IMR-90 (cell line): ENCODE data around the gene SMYD5. TPM values are rescaled to one million over a fixed set of nuclear protein-coding genes. Genes with fewer than 3 reads are reported as not detected.

Source experiments
- ATAC-seq: fragments of 200-7000 bp; cut with Tn5 transposase; 2 replicates; pipeline ENCODE4 v1.9.1; 2020; ENCODE audit warnings: low read depth, mild to moderate bottlenecking, moderate library complexity
- BruUV-seq: library from RNA; stranded (reverse); fragments of 400-500 nt; replicated peaks from 2 replicates; lab custom pipeline; 2021; lab: Mats Ljungman, UMichigan
- CTCF ChIA-PET: fragments of 300-600 bp; formaldehyde crosslinking; extraction: SDS; loops from one replicate; lab custom pipeline; 2021; ENCODE audit warnings: antibody characterized with exemption; lab: Yijun Ruan, JAX
- POLR2A ChIA-PET: fragments of 300-600 bp; sonication (Branson Sonifier 250); formaldehyde crosslinking; loops from one replicate; lab custom pipeline; 2022; ENCODE audit warnings: antibody characterized with exemption; ENCODE audit not compliant: unreplicated experiment; lab: Charles Lee
- DNase-seq: peaks from one replicate; pipeline ENCODE4 v3.0.0; 2013
- H2AFZ ChIP-seq: replicated peaks from 2 replicates; pipeline ENCODE3; 2013; ENCODE audit warnings: low read length, mild to moderate bottlenecking; ENCODE audit not compliant: poor library complexity
- H2AK5ac ChIP-seq: 2 replicates; pipeline ENCODE4 v1.6.1; 2013; ENCODE audit warnings: low read depth, low read length, inconsistent platforms
- H2AK9ac ChIP-seq: replicated peaks from 2 replicates; pipeline ENCODE3; 2013; ENCODE audit warnings: mild to moderate bottlenecking, low read depth, low read length, moderate library complexity; ENCODE audit not compliant: poor library complexity
- H2BK120ac ChIP-seq: 2 replicates; pipeline ENCODE4 v1.6.1; 2013; ENCODE audit warnings: low read depth, low read length, inconsistent platforms
- H2BK15ac ChIP-seq: 3 replicates; pipeline ENCODE4 v1.6.1; 2013; ENCODE audit warnings: low read depth, low read length, inconsistent platforms
- H2BK20ac ChIP-seq: 2 replicates; pipeline ENCODE4 v1.6.1; 2013; ENCODE audit warnings: low read depth, mild to moderate bottlenecking, inconsistent platforms, low read length, moderate library complexity
- H2BK5ac ChIP-seq: 2 replicates; pipeline ENCODE4 v1.6.1; 2013; ENCODE audit warnings: mild to moderate bottlenecking, low read depth, low read length, inconsistent platforms; ENCODE audit not compliant: poor library complexity, severe bottlenecking
- H3K14ac ChIP-seq: replicated peaks from 2 replicates; pipeline ENCODE4 v1.6.1; 2013; ENCODE audit warnings: low read depth, low read length, inconsistent platforms
- H3K18ac ChIP-seq: 2 replicates; pipeline ENCODE4 v1.6.1; 2013; ENCODE audit warnings: low read depth, low read length, control low read depth
- H3K23ac ChIP-seq: 2 replicates; pipeline ENCODE4 v1.6.1; 2013; ENCODE audit warnings: low read depth, low read length, inconsistent platforms
- H3K27ac ChIP-seq: 2 replicates; pipeline ENCODE4 v1.5.1; 2013; ENCODE audit warnings: mild to moderate bottlenecking, control low read depth, low read length; ENCODE audit not compliant: insufficient read depth
- H3K27me3 ChIP-seq: 2 replicates; pipeline ENCODE4 v1.6.1; 2013; ENCODE audit warnings: low read length; ENCODE audit not compliant: control insufficient read depth, insufficient read depth
- H3K36me3 ChIP-seq: 2 replicates; pipeline ENCODE4 v1.6.1; 2013; ENCODE audit warnings: low read length, mixed read lengths; ENCODE audit not compliant: control insufficient read depth, insufficient read depth
- H3K4ac ChIP-seq: 2 replicates; pipeline ENCODE4 v1.6.1; 2013; ENCODE audit warnings: low read depth, low read length, inconsistent platforms
- H3K4me1 ChIP-seq: 2 replicates; pipeline ENCODE4 v1.6.1; 2013; ENCODE audit warnings: low read length, mixed read lengths; ENCODE audit not compliant: control insufficient read depth, insufficient read depth
- H3K4me2 ChIP-seq: 2 replicates; pipeline ENCODE4 v1.6.1; 2013; ENCODE audit warnings: low read depth, mild to moderate bottlenecking, control low read depth, low read length, moderate library complexity
- H3K4me3 ChIP-seq: 2 replicates; pipeline ENCODE4 v1.5.1; 2013; ENCODE audit warnings: low read depth, mild to moderate bottlenecking, control low read depth, low read length, moderate library complexity; ENCODE audit not compliant: insufficient read depth
- H3K56ac ChIP-seq: 2 replicates; pipeline ENCODE4 v1.6.1; 2013; ENCODE audit warnings: low read length, inconsistent platforms; ENCODE audit not compliant: insufficient read depth; ENCODE audit errors: extremely low read depth
- H3K79me1 ChIP-seq, 2 experiments: 2 replicates each; pipeline ENCODE4 v1.6.1; 2013; ENCODE audit warnings: low read length in 2 of 2, inconsistent platforms in 1 of 2, low read depth in 1 of 2
- H3K9ac ChIP-seq: 2 replicates; pipeline ENCODE4 v1.6.1; 2013; ENCODE audit warnings: low read depth, low read length, control low read depth
- H3K9me1 ChIP-seq: 2 replicates; pipeline ENCODE4 v1.6.1; 2013; ENCODE audit warnings: low read length, inconsistent platforms; ENCODE audit not compliant: insufficient read depth
- H3K9me3 ChIP-seq: 2 replicates; pipeline ENCODE4 v1.6.1; 2013; ENCODE audit warnings: low read length; ENCODE audit not compliant: control insufficient read depth, insufficient read depth
- H4K20me1 ChIP-seq: 2 replicates; pipeline ENCODE4 v1.6.1; 2013; ENCODE audit warnings: low read length, inconsistent platforms; ENCODE audit not compliant: insufficient read depth
- H4K5ac ChIP-seq: 2 replicates; pipeline ENCODE4 v1.6.1; 2013; ENCODE audit warnings: mild to moderate bottlenecking, low read depth, low read length, control low read depth
- H4K8ac ChIP-seq, 2 experiments: 2 replicates each; pipeline ENCODE4 v1.6.1; 2013; ENCODE audit warnings: low read depth in 2 of 2, low read length in 2 of 2, control low read depth in 1 of 2, inconsistent platforms in 1 of 2
- H4K91ac ChIP-seq: 2 replicates; pipeline ENCODE4 v1.6.1; 2013; ENCODE audit warnings: low read depth, low read length, inconsistent platforms; ENCODE audit not compliant: insufficient read depth
- BHLHE40 ChIP-seq: fragments of 150-350 bp; IDR thresholded peaks from 2 replicates; pipeline ENCODE4 v1.6.1; 2016; ENCODE audit warnings: mild to moderate bottlenecking, low read depth, low read length
- CEBPB ChIP-seq: IDR thresholded peaks from 2 replicates; pipeline ENCODE4 v1.6.1; 2012; ENCODE audit warnings: low read depth, low read length, improper control_type of control experiment
- CHD1 ChIP-seq: IDR thresholded peaks from 2 replicates; pipeline ENCODE4 v1.6.1; 2012; ENCODE audit warnings: low read depth, low read length, improper control_type of control experiment
- FOS ChIP-seq: fragments of 150-350 bp; IDR thresholded peaks from 2 replicates; pipeline ENCODE4 v1.6.1; 2016; ENCODE audit warnings: low read depth, low read length
- MAFK ChIP-seq: IDR thresholded peaks from 2 replicates; pipeline ENCODE4 v1.6.1; 2012; ENCODE audit warnings: low read depth, low read length, improper control_type of control experiment
- MAZ ChIP-seq: IDR thresholded peaks from 2 replicates; pipeline ENCODE4 v1.6.1; 2012; ENCODE audit warnings: low read depth, mild to moderate bottlenecking, low read length, improper control_type of control experiment, moderate library complexity, borderline replicate concordance
- MXI1 ChIP-seq: IDR thresholded peaks from 2 replicates; pipeline ENCODE4 v1.6.1; 2012; ENCODE audit warnings: low read depth, mild to moderate bottlenecking, low read length, moderate library complexity, borderline replicate concordance
- NFE2L2 ChIP-seq: fragments of 150-350 bp; IDR thresholded peaks from 2 replicates; pipeline ENCODE4 v1.6.1; 2016; ENCODE audit warnings: low read depth, mild to moderate bottlenecking, low read length
- RAD21 ChIP-seq: IDR thresholded peaks from 2 replicates; pipeline ENCODE4 v1.6.1; 2012; ENCODE audit warnings: low read length, improper control_type of control experiment
- RCOR1 ChIP-seq: IDR thresholded peaks from 2 replicates; pipeline ENCODE4 v1.6.1; 2012; ENCODE audit warnings: mild to moderate bottlenecking, low read length, improper control_type of control experiment; ENCODE audit not compliant: insufficient replicate concordance
- RFX5 ChIP-seq: IDR thresholded peaks from 2 replicates; pipeline ENCODE4 v1.8.0; 2012; ENCODE audit warnings: low read depth, mild to moderate bottlenecking, low read length, moderate library complexity
- SMC3 ChIP-seq: fragments of 150-350 bp; IDR thresholded peaks from 2 replicates; pipeline ENCODE4 v1.6.1; 2016; ENCODE audit warnings: low read depth, mild to moderate bottlenecking, antibody characterized with exemption, low read length, moderate library complexity
- whole genome bisulfite sequencing, 2 experiments: methylation state at CpG; one replicate each; pipeline versions ENCODE4 v1.1.5 to v1.1.7; 2013; ENCODE audit warnings: missing lambda C conversion rate in 2 of 2; ENCODE audit not compliant: insufficient read length in 1 of 2; ENCODE audit errors: extremely low coverage in 2 of 2; 5-methylcytosine and 5-hydroxymethylcytosine counted together
- dilution Hi-C: fragments of 300-500 bp; cut with HindIII; formaldehyde crosslinking; loops from one replicate; pipeline ENCODE4 v1.14.3; 2018; ENCODE audit warnings: low sequenced_read_pairs; ENCODE audit not compliant: unreplicated experiment
- in situ Hi-C: fragments of 300-500 bp; cut with MboI; formaldehyde crosslinking; loops from 3 replicates; pipeline ENCODE4 v1.14.3; 2019; ENCODE audit warnings: low sequenced_read_pairs, inconsistent platforms, mixed read lengths
- intact Hi-C: fragments of 100-400 bp; cut with micrococcal nuclease; formaldehyde crosslinking; loops from 2 replicates; pipeline ENCODE4 v1.10.0; 2022
- polyA plus RNA-seq, 3 experiments: library from polyadenylated mRNA; depleted of rRNA; stranded (reverse); fragments of >200 nt; gene quantifications; 2 replicates each; pipeline ENCODE4 v1.2.3, GENCODE V29; 2012; ENCODE audit warnings: low replicate concordance in 1 of 3
- total RNA-seq: library from RNA; depleted of rRNA; stranded (reverse); fragments of >200 nt; gene quantifications from 2 replicates; pipeline ENCODE4 v1.2.3, GENCODE V29; 2012
- TF ChIP-seq, protein P1 (sequence below): fragments of 150-350 bp; IDR thresholded peaks from 2 replicates; pipeline ENCODE4 v1.6.1; 2016; ENCODE audit warnings: low read depth, mild to moderate bottlenecking, low read length, moderate library complexity, borderline replicate concordance
- TF ChIP-seq, protein P2 (sequence below): conservative IDR thresholded peaks from 2 replicates; pipeline ENCODE4 v1.5.1; 2012; ENCODE audit warnings: mild to moderate bottlenecking, low read depth, low read length, improper control_type of control experiment
- TF ChIP-seq, protein P3 (sequence below): fragments of 150-350 bp; IDR thresholded peaks from 2 replicates; pipeline ENCODE4 v1.6.1; 2017; ENCODE audit warnings: mild to moderate bottlenecking, antibody characterized with exemption, low read length, low read depth

The SMYD5 gene
- total and polyA plus RNA-seq, 2 of the 4 experiments (the other 2 are of a cell fraction): 17.8 to 19.7 TPM

DNA sequence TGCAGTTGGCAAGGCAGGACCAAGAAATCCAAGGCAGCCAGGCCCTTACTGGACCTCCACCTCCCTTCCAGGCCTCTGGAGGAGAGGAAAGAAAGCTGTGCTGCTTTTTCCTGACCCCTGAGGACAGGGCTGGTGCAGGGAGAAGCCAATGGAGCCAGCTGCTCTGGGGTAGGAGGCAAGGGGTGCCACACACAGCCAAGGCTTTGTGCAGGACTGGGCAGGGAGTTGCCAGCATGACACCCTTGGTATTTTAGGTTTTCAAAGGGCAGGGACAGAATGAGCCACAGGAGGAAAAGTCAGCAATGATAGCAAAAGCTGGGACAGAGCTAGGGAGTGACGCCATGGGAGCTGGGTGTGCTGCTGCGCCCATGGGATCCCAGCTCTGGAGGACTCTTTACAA lies 43.0 kb downstream of the SMYD5 start:
- dilution Hi-C loops (no loop called here), intact Hi-C loops (no loop called here), in situ Hi-C loops (no loop called here)
- H3K4ac ChIP-seq: no peak overlapping the region
- no peak overlapping the region for H2BK20ac ChIP-seq
- H3K79me1 ChIP-seq: no peaks in the 10 kb centered on the region; a peak in 1 of 4 replicates
- ChIA-PET POLR2A (no interaction called here), CTCF (no interaction called here)
- no peak overlapping the region for H3K56ac ChIP-seq
- no peak overlapping the region for H2AK5ac ChIP-seq
- no peak overlapping the region for H3K23ac ChIP-seq
- H4K5ac ChIP-seq: no peak overlapping the region
- peaks cover 30% of the 10 kb centered on the region for H3K36me3 ChIP-seq
- TF ChIP-seq BHLHE40 (no peak), NFE2L2 (no peak), RCOR1 (no peak), MXI1 (no peak), RFX5 (no peak), RAD21 (no peak), CHD1 (no peak), CEBPB (no peak), MAFK (no peak), SMC3 (no peak), MAZ (no peak), FOS (no peak)
- TF ChIP-seq, protein P1, sequence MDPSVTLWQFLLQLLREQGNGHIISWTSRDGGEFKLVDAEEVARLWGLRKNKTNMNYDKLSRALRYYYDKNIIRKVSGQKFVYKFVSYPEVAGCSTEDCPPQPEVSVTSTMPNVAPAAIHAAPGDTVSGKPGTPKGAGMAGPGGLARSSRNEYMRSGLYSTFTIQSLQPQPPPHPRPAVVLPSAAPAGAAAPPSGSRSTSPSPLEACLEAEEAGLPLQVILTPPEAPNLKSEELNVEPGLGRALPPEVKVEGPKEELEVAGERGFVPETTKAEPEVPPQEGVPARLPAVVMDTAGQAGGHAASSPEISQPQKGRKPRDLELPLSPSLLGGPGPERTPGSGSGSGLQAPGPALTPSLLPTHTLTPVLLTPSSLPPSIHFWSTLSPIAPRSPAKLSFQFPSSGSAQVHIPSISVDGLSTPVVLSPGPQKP: no peak
- TF ChIP-seq, protein P2, sequence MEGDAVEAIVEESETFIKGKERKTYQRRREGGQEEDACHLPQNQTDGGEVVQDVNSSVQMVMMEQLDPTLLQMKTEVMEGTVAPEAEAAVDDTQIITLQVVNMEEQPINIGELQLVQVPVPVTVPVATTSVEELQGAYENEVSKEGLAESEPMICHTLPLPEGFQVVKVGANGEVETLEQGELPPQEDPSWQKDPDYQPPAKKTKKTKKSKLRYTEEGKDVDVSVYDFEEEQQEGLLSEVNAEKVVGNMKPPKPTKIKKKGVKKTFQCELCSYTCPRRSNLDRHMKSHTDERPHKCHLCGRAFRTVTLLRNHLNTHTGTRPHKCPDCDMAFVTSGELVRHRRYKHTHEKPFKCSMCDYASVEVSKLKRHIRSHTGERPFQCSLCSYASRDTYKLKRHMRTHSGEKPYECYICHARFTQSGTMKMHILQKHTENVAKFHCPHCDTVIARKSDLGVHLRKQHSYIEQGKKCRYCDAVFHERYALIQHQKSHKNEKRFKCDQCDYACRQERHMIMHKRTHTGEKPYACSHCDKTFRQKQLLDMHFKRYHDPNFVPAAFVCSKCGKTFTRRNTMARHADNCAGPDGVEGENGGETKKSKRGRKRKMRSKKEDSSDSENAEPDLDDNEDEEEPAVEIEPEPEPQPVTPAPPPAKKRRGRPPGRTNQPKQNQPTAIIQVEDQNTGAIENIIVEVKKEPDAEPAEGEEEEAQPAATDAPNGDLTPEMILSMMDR: no peak
- TF ChIP-seq, protein P3, sequence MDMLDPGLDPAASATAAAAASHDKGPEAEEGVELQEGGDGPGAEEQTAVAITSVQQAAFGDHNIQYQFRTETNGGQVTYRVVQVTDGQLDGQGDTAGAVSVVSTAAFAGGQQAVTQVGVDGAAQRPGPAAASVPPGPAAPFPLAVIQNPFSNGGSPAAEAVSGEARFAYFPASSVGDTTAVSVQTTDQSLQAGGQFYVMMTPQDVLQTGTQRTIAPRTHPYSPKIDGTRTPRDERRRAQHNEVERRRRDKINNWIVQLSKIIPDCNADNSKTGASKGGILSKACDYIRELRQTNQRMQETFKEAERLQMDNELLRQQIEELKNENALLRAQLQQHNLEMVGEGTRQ: no peak
- H2BK120ac ChIP-seq: no peak overlapping the region
- H2AK9ac ChIP-seq: no peak overlapping the region
- no peak for DNase-seq
- peaks cover 7% of the 10 kb centered on the region; the same call in 1 of the 2 replicates for H3K9me1 ChIP-seq
- peaks cover 8% of the 10 kb centered on the region for H4K20me1 ChIP-seq
- no peak overlapping the region for H4K91ac ChIP-seq
- H3K4me2 ChIP-seq: no peak overlapping the region
- H2BK15ac ChIP-seq: no peak overlapping the region
- no peak overlapping the region for H3K18ac ChIP-seq
- H3K9ac ChIP-seq: no peak overlapping the region
- BruUV-seq: no TSS peak
- ATAC-seq: no peak
- no peak overlapping the region for H4K8ac ChIP-seq
- H3K27ac ChIP-seq: no peak overlapping the region
- H3K4me3 ChIP-seq: no peak overlapping the region
- H3K9me3 ChIP-seq: no peaks in the 10 kb centered on the region
- no peak overlapping the region for H2BK5ac ChIP-seq
- no peaks in the 10 kb centered on the region for H3K27me3 ChIP-seq
- no peaks in the 10 kb centered on the region for H3K4me1 ChIP-seq
- no peak overlapping the region for H3K14ac ChIP-seq
- no CpG with 5 or more reads among the region's 2 CpGs for WGBS, 2 experiments
- H2AFZ ChIP-seq: no peak overlapping the region
